Stimulated activated CD4-positive, alpha-beta T cell treated with anti-CD3 and anti-CD28 coated beads, Interleukin-12 subunit alpha, Interleukin-12 subunit beta, amount 100 ng/mL, for 48 hours (primary cell): Measurements from ENCODE around the gene CHMP4B.

ENCODE experiments used
- DNase-seq, 3 donors: peaks; one replicate each; pipeline ENCODE4 v3.0.0-alpha.2; 2020; ENCODE audit warnings: low read depth in 2 of 3, low spot score in 1 of 3

CHMP4B gene

GRCh38 chr20:33859751-33860150 lies 48.6 kb downstream of the CHMP4B start:
- no peak for DNase-seq

GRCh38 chr20:33861458-33861857 lies 50.3 kb downstream of the CHMP4B start:
- no peak for DNase-seq

GRCh38 chr20:33862709-33863403 lies 51.7 kb downstream of the CHMP4B start:
- DNase-seq = peak in 2 of 3 donors; percentile 19 to 22

GRCh38 chr20:33863440-33864323 lies 52.5 kb downstream of the CHMP4B start:
- DNase-seq = no peak

GRCh38 chr20:33864324-33864963 lies 53.3 kb downstream of the CHMP4B start:
- no peak for DNase-seq

GRCh38 chr20:33865761-33866370 lies 54.7 kb downstream of the CHMP4B start:
- no peak for DNase-seq

- no peak for DNase-seq
Observed at GRCh38 chr20:33866398-33867100, 55.4 kb downstream of the CHMP4B start.

GRCh38 chr20:33868042-33868441 lies 56.9 kb downstream of the CHMP4B start:
- no peak for DNase-seq

- DNase-seq = no peak
Observed at GRCh38 chr20:33868595-33868994, 57.4 kb downstream of the CHMP4B start.

GRCh38 chr20:33869283-33869682 lies 58.1 kb downstream of the CHMP4B start:
- DNase-seq = no peak

- DNase-seq = no peak
Observed at GRCh38 chr20:33871362-33871761, 60.2 kb downstream of the CHMP4B start.

- no peak for DNase-seq
Observed at GRCh38 chr20:33874129-33874528, 63.0 kb downstream of the CHMP4B start.

GRCh38 chr20:33875055-33875454 lies 63.9 kb downstream of the CHMP4B start:
- DNase-seq = no peak

- DNase-seq = no peak
Observed at GRCh38 chr20:33875534-33876026, 64.4 kb downstream of the CHMP4B start.

GRCh38 chr20:33878583-33878982 lies 67.4 kb downstream of the CHMP4B start:
- DNase-seq = no peak

GRCh38 chr20:33880396-33880795 lies 69.2 kb downstream of the CHMP4B start:
- DNase-seq = no peak

- DNase-seq = no peak
Observed at GRCh38 chr20:33881989-33882388, 70.8 kb downstream of the CHMP4B start.

- no peak for DNase-seq
Observed at GRCh38 chr20:33882481-33882880, 71.3 kb downstream of the CHMP4B start.

- DNase-seq = no peak
Observed at GRCh38 chr20:33883164-33883563, 72.0 kb downstream of the CHMP4B start.

GRCh38 chr20:33884633-33885032 lies 73.5 kb downstream of the CHMP4B start:
- DNase-seq = no peak

- DNase-seq = no peak
Observed at GRCh38 chr20:33889312-33889711, 78.2 kb downstream of the CHMP4B start.
